Right lobe of liver (tissue), 6 donors: Measurements from ENCODE around the gene GAL3ST3. TPM values are rescaled to one million over a fixed set of nuclear protein-coding genes. Genes with fewer than 3 reads are reported as not detected.
"Not testable (repeated sequence)": the region's sequence is repeated elsewhere in the genome, so short reads cannot be mapped to it uniquely, and the experiment has no call there.

Experiments
- ATAC-seq, 4 donors: fragments of 200-7000 bp; cut with Tn5 transposase; one replicate each; pipeline ENCODE4 v1.9.1; 2020; ENCODE audit warnings: mild to moderate bottlenecking in 4 of 4, moderate library complexity in 4 of 4
- DNase-seq, 3 donors: peaks; one replicate each; pipeline ENCODE4 v3.0.0-alpha.2; 2020
- H3K27ac ChIP-seq, 3 donors: fragments of 200-600 bp; one replicate each; pipeline ENCODE4 v1.8.0; 2022
- H3K27me3 ChIP-seq, 2 donors: fragments of 200-600 bp; one replicate each; pipeline ENCODE4 v1.8.0; 2022
- H3K36me3 ChIP-seq, 4 donors: fragments of 200-600 bp; sonication (generic) in 1 of 4; one replicate each; pipeline versions ENCODE4 v1.5.1 to v1.8.0; 2017 to 2022; ENCODE audit warnings: control low read depth in 1 of 4
- H3K4me1 ChIP-seq, 4 donors: fragments of 200-600 bp; sonication (generic) in 1 of 4; one replicate each; pipeline versions ENCODE4 v1.5.1 to v1.8.0; 2017 to 2022; ENCODE audit warnings: control low read depth in 1 of 4
- H3K4me3 ChIP-seq, 3 donors: fragments of 200-600 bp; one replicate each; pipeline ENCODE4 v1.8.0; 2022
- H3K9me3 ChIP-seq, 4 donors: fragments of 200-600 bp; sonication (generic) in 1 of 4; one replicate each; pipeline versions ENCODE4 v1.5.1 to v1.8.0; 2017 to 2022; ENCODE audit warnings: control low read depth in 1 of 4
- CTCF ChIP-seq, 4 donors: fragments of 200-600 bp in 3 of 4; fragments of 450-650 bp in 1 of 4; IDR thresholded peaks; one replicate each; pipeline versions ENCODE4 v1.5.1 to v1.8.0; 2016 to 2022; ENCODE audit warnings: antibody characterized with exemption in 4 of 4, mild to moderate bottlenecking in 2 of 4
- POLR2A ChIP-seq: fragments of 450-650 bp; IDR thresholded peaks from one replicate; pipeline ENCODE4 v1.6.1; 2017; ENCODE audit warnings: antibody characterized with exemption, mild to moderate bottlenecking
- WGBS: methylation state at CpG from one replicate; pipeline ENCODE4 v1.1.6; 2018; ENCODE audit warnings: low coverage, low lambda C conversion rate; ENCODE audit not compliant: insufficient coverage; ENCODE audit errors: missing lambda C conversion rate; 5-methylcytosine and 5-hydroxymethylcytosine counted together
- intact Hi-C, 2 donors: fragments of 100-400 bp; cut with DNase I; formaldehyde crosslinking; loops; one replicate each; pipeline versions ENCODE4 v1.11.2 to v1.14.1; 2022
- total RNA-seq, 6 experiments: library from RNA; depleted of rRNA in 2 of 6; stranded (reverse); fragments of >200 nt in 2 of 6; fragmentation: NEBNext Ultra II Directional in 3 of 6; extraction: Animal tissue kit (Norgen Biotek cat#: 25700) in 3 of 6; gene quantifications; one replicate each; pipeline versions ENCODE4 v1.1.0 to v1.2.4, GENCODE V29; 2016 to 2023
- donor health status: DM: no; HTN: yes; CAD: no.
- donor health status: DM: no; HTN: no; CAD: no.
- donor health status: DM: no; HTN: no; CAD: no.
- donor health status: DM: no; HTN: yes; CAD: no.
- donor health status: DM: no; HTN: yes; CAD: no.

GAL3ST3 gene
- total RNA-seq, 6 experiments from 2014 or later: not detected

- H3K27ac ChIP-seq: no peak within 1 kb of the TSS
- no peak for TF ChIP-seq POLR2A
- TF ChIP-seq CTCF (IDR thresholded peaks at IDR 0.05): no peak
- no peaks in the 10 kb centered on the region for H3K4me1 ChIP-seq
- ATAC-seq (no peak), DNase-seq (no peak)
- WGBS: 82% methylated on average over 8 of the region's 18 CpGs
- no peak within 1 kb of the TSS for H3K4me3 ChIP-seq
- no peaks in the 10 kb centered on the region for H3K27me3 ChIP-seq
- H3K36me3 ChIP-seq: no peaks in the 10 kb centered on the region
- intact Hi-C loops: no loop called here
- H3K9me3 ChIP-seq: no peaks in the 10 kb centered on the region
Measured at GRCh38 chr11:66026017-66026529, 22.9 kb downstream of the GAL3ST3 start, which contains the start of gene CATSPER1. TSS of gene CATSPER1 (minus strand) at chr11:66026479. CDS start at chr11:66026379, 100 bp downstream.

- H3K27me3 ChIP-seq, H3K27ac ChIP-seq, ATAC-seq, DNase-seq, H3K36me3 ChIP-seq, H3K4me3 ChIP-seq, H3K9me3 ChIP-seq, intact Hi-C loops, H3K4me1 ChIP-seq: not testable (repeated sequence)
- 63% methylated on average over 3 of the region's 5 CpGs for WGBS
Measured at GRCh38 chr11:66023186-66023440, 25.8 kb downstream of the GAL3ST3 start.

GRCh38 chr11:66022401-66023185 lies 26.4 kb downstream of the GAL3ST3 start:
- H3K36me3 ChIP-seq: no peaks in the 10 kb centered on the region
- no peaks in the 10 kb centered on the region for H3K9me3 ChIP-seq
- no peak overlapping the region for H3K27ac ChIP-seq
- ATAC-seq: peak; percentile 84 to 97 (median 94)
- intact Hi-C loops: no loop called here
- H3K4me1 ChIP-seq: no peaks in the 10 kb centered on the region
- TF ChIP-seq POLR2A (no peak), CTCF (IDR thresholded peaks at IDR 0.05) (peak; percentile 83 to 94 (median 93))
- H3K27me3 ChIP-seq: no peaks in the 10 kb centered on the region
- peak overlapping the region in 1 of 3 donors; percentile 9 for H3K4me3 ChIP-seq
- peak; percentile 68 to 76 (median 73) for DNase-seq
- 17% methylated on average over 9 of the region's 46 CpGs for WGBS

GRCh38 chr11:66020618-66021357 lies 28.2 kb downstream of the GAL3ST3 start:
- H3K4me1 ChIP-seq: no peaks in the 10 kb centered on the region
- H3K27me3 ChIP-seq: no peaks in the 10 kb centered on the region
- no peak overlapping the region for H3K4me3 ChIP-seq
- no peak overlapping the region for H3K27ac ChIP-seq
- peak in 1 of 4 donors; percentile 51 for ATAC-seq
- WGBS: no CpG with 5 or more reads among the region's 25 CpGs
- TF ChIP-seq POLR2A (no peak), CTCF (IDR thresholded peaks at IDR 0.05) (no peak)
- DNase-seq: peak in 1 of 3 donors; percentile 38
- no peaks in the 10 kb centered on the region for H3K9me3 ChIP-seq
- no peaks in the 10 kb centered on the region for H3K36me3 ChIP-seq
- intact Hi-C loops: no loop called here

GRCh38 chr11:66020212-66020611 lies 28.7 kb downstream of the GAL3ST3 start:
- no peaks in the 10 kb centered on the region for H3K27me3 ChIP-seq
- intact Hi-C loops: no loop called here
- H3K27ac ChIP-seq: no peak overlapping the region
- no peaks in the 10 kb centered on the region for H3K36me3 ChIP-seq
- no peaks in the 10 kb centered on the region for H3K9me3 ChIP-seq
- no peak for ATAC-seq
- WGBS: 80% methylated on average over 7 of the region's 8 CpGs
- no peaks in the 10 kb centered on the region for H3K4me1 ChIP-seq
- DNase-seq: no peak
- no peak overlapping the region for H3K4me3 ChIP-seq
- TF ChIP-seq CTCF (IDR thresholded peaks at IDR 0.05): no peak
- no peak for TF ChIP-seq POLR2A
